Jurkat, Clone E6-1 (cell line): ENCODE measurements around the gene CLEC3B.
"Not testable (repeated sequence)": the region's sequence is repeated elsewhere in the genome, so short reads cannot be mapped to it uniquely, and the experiment has no call there.

Experiments used
- DNase-seq: peaks from one replicate; pipeline ENCODE4 v3.0.0-alpha.2; 2011; ENCODE audit warnings: low read depth, low spot score
- H3K4me3 ChIP-seq: 2 replicates; pipeline ENCODE4 v1.5.1; 2011; ENCODE audit warnings: mild to moderate bottlenecking, low read length, control low read depth, moderate library complexity

The CLEC3B gene

GRCh38 chr3:45029216-45029615, 3.1 kb downstream of the CLEC3B start:
- no peak for DNase-seq
- no peak overlapping the region for H3K4me3 ChIP-seq

GRCh38 chr3:45029661-45030060, 3.6 kb downstream of the CLEC3B start:
- DNase-seq, result no peak
- no peak overlapping the region for H3K4me3 ChIP-seq

- no peak overlapping the region for H3K4me3 ChIP-seq
- no peak for DNase-seq
Measured at GRCh38 chr3:45031531-45031930, 5.4 kb downstream of the CLEC3B start.

GRCh38 chr3:45032113-45032512, 6.0 kb downstream of the CLEC3B start:
- H3K4me3 ChIP-seq, result no peak overlapping the region
- no peak for DNase-seq

- DNase-seq, result no peak
- no peak overlapping the region for H3K4me3 ChIP-seq
Measured at GRCh38 chr3:45033791-45034190, 7.7 kb downstream of the CLEC3B start.

- no peak overlapping the region for H3K4me3 ChIP-seq
- peak; percentile 70 for DNase-seq
Measured at GRCh38 chr3:45034612-45035252, 8.6 kb downstream of the CLEC3B start.

GRCh38 chr3:45035441-45036301, 9.6 kb downstream of the CLEC3B start:
- no peak overlapping the region for H3K4me3 ChIP-seq
- DNase-seq, result no peak

- H3K4me3 ChIP-seq, result no peak overlapping the region
- DNase-seq, result peak; percentile 96
Measured at GRCh38 chr3:45037720-45038455, 11.8 kb downstream of the CLEC3B start.

- no peak overlapping the region for H3K4me3 ChIP-seq
- DNase-seq, result peak; percentile 76
Measured at GRCh38 chr3:45041666-45042065, 15.6 kb downstream of the CLEC3B start.

GRCh38 chr3:45042162-45042561, 16.1 kb downstream of the CLEC3B start:
- DNase-seq, result no peak

GRCh38 chr3:45043728-45044299, 17.7 kb downstream of the CLEC3B start:
- H3K4me3 ChIP-seq, result no peak overlapping the region
- no peak for DNase-seq

More at GRCh38 chr3:45042162-45042561, 16.1 kb downstream of the CLEC3B start:
- H3K4me3 ChIP-seq, result no peak overlapping the region

GRCh38 chr3:45048244-45048643, 22.1 kb downstream of the CLEC3B start:
- no peak for DNase-seq
- no peak overlapping the region for H3K4me3 ChIP-seq

GRCh38 chr3:45049807-45050206, 23.7 kb downstream of the CLEC3B start:
- no peak for DNase-seq
- no peak overlapping the region for H3K4me3 ChIP-seq

- H3K4me3 ChIP-seq, result no peak overlapping the region
- DNase-seq, result no peak
Measured at GRCh38 chr3:45051685-45052084, 25.6 kb downstream of the CLEC3B start.

GRCh38 chr3:45053805-45054195, 27.7 kb downstream of the CLEC3B start:
- not testable (repeated sequence) for DNase-seq, H3K4me3 ChIP-seq

- DNase-seq, result no peak
- H3K4me3 ChIP-seq, result no peak overlapping the region
Measured at GRCh38 chr3:45054196-45054857, 28.2 kb downstream of the CLEC3B start.

GRCh38 chr3:45055032-45055410, 28.9 kb downstream of the CLEC3B start:
- DNase-seq, result no peak
- no peak overlapping the region for H3K4me3 ChIP-seq

- DNase-seq, result peak; percentile 37
- no peak overlapping the region for H3K4me3 ChIP-seq
Measured at GRCh38 chr3:45055411-45056143, 29.5 kb downstream of the CLEC3B start.
